HepG2 (cell line): ENCODE results near the gene CCSER2.

Source experiments
- ATF3 ChIP-seq: sonication (generic); formaldehyde crosslinking; IDR thresholded peaks from 2 replicates; pipeline ENCODE4 v1.4.0; 2020; ENCODE audit warnings: missing genetic modification reagents
- BCLAF1 ChIP-seq: fragments of 450-650 bp; IDR thresholded peaks from 2 replicates; pipeline ENCODE4 v1.6.1; 2017; ENCODE audit warnings: mild to moderate bottlenecking
- CHD2 ChIP-seq: IDR thresholded peaks from 2 replicates; pipeline ENCODE4 v1.6.1; 2011; ENCODE audit warnings: low read depth, low read length, improper control_type of control experiment
- GATAD1 ChIP-seq: IDR thresholded peaks from 2 replicates; pipeline ENCODE4 v1.6.1; 2016; ENCODE audit warnings: missing genetic modification reagents, missing compliant biosample characterization
- HCFC1 ChIP-seq: fragments of 150-350 bp; IDR thresholded peaks from 2 replicates; pipeline ENCODE4 v1.6.1; 2014; ENCODE audit warnings: low read depth, low read length
- HNRNPL ChIP-seq: fragments of 200-400 bp; formaldehyde crosslinking; IDR thresholded peaks from 2 replicates; pipeline ENCODE4 v1.6.1; 2017; ENCODE audit warnings: mild to moderate bottlenecking, low read depth, low read length
- KDM1A ChIP-seq: IDR thresholded peaks from 2 replicates; pipeline ENCODE4 v1.6.1; 2016; ENCODE audit warnings: missing compliant biosample characterization
- THAP7 ChIP-seq: sonication (generic); formaldehyde crosslinking; IDR thresholded peaks from 2 replicates; pipeline ENCODE4 v1.8.1; 2023; ENCODE audit warnings: mild to moderate bottlenecking, missing genetic modification reagents
- ZBTB1 ChIP-seq: sonication (generic); formaldehyde crosslinking; IDR thresholded peaks from 2 replicates; pipeline ENCODE4 v1.4.0; 2020; ENCODE audit warnings: missing genetic modification reagents, borderline replicate concordance
- ZNF329 ChIP-seq: sonication (generic); formaldehyde crosslinking; IDR thresholded peaks from 2 replicates; pipeline ENCODE4 v1.9.0; 2021; ENCODE audit warnings: low read depth, mild to moderate bottlenecking, missing genetic modification reagents
- ZNF644 ChIP-seq: IDR thresholded peaks from 2 replicates; pipeline ENCODE4 v1.6.1; 2016; ENCODE audit warnings: low read depth
- ZNF678 ChIP-seq: sonication (generic); formaldehyde crosslinking; IDR thresholded peaks from 2 replicates; pipeline ENCODE4 v1.4.0; 2020; ENCODE audit warnings: mild to moderate bottlenecking, missing genetic modification reagents
- TF ChIP-seq, protein P1 (sequence below): sonication (generic); formaldehyde crosslinking; IDR thresholded peaks from 2 replicates; pipeline ENCODE4 v1.5.0; 2020; ENCODE audit warnings: mild to moderate bottlenecking, missing genetic modification reagents, moderate library complexity
- TF ChIP-seq, protein P2 (sequence below): sonication (generic); formaldehyde crosslinking; IDR thresholded peaks from 2 replicates; pipeline ENCODE4 v1.5.1; 2020; ENCODE audit warnings: mild to moderate bottlenecking, missing genetic modification reagents, moderate library complexity

GRCh38 chr10:84404783-84405182 is 76.4 kb downstream of the CCSER2 start:
- TF ChIP-seq HCFC1 (no peak), BCLAF1 (no peak), ZBTB1 (CRISPR knock-in tag) (no peak), ZNF329 (CRISPR knock-in tag) (no peak), HNRNPL (no peak), ZNF678 (CRISPR knock-in tag) (no peak), GATAD1 (CRISPR knock-in tag) (no peak), ATF3 (CRISPR knock-in tag) (no peak), KDM1A (no peak), ZNF644 (CRISPR knock-in tag) (no peak), THAP7 (no peak), CHD2 (no peak)
- TF ChIP-seq, protein P1, sequence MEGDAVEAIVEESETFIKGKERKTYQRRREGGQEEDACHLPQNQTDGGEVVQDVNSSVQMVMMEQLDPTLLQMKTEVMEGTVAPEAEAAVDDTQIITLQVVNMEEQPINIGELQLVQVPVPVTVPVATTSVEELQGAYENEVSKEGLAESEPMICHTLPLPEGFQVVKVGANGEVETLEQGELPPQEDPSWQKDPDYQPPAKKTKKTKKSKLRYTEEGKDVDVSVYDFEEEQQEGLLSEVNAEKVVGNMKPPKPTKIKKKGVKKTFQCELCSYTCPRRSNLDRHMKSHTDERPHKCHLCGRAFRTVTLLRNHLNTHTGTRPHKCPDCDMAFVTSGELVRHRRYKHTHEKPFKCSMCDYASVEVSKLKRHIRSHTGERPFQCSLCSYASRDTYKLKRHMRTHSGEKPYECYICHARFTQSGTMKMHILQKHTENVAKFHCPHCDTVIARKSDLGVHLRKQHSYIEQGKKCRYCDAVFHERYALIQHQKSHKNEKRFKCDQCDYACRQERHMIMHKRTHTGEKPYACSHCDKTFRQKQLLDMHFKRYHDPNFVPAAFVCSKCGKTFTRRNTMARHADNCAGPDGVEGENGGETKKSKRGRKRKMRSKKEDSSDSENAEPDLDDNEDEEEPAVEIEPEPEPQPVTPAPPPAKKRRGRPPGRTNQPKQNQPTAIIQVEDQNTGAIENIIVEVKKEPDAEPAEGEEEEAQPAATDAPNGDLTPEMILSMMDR: no peak
- TF ChIP-seq, protein P2, sequence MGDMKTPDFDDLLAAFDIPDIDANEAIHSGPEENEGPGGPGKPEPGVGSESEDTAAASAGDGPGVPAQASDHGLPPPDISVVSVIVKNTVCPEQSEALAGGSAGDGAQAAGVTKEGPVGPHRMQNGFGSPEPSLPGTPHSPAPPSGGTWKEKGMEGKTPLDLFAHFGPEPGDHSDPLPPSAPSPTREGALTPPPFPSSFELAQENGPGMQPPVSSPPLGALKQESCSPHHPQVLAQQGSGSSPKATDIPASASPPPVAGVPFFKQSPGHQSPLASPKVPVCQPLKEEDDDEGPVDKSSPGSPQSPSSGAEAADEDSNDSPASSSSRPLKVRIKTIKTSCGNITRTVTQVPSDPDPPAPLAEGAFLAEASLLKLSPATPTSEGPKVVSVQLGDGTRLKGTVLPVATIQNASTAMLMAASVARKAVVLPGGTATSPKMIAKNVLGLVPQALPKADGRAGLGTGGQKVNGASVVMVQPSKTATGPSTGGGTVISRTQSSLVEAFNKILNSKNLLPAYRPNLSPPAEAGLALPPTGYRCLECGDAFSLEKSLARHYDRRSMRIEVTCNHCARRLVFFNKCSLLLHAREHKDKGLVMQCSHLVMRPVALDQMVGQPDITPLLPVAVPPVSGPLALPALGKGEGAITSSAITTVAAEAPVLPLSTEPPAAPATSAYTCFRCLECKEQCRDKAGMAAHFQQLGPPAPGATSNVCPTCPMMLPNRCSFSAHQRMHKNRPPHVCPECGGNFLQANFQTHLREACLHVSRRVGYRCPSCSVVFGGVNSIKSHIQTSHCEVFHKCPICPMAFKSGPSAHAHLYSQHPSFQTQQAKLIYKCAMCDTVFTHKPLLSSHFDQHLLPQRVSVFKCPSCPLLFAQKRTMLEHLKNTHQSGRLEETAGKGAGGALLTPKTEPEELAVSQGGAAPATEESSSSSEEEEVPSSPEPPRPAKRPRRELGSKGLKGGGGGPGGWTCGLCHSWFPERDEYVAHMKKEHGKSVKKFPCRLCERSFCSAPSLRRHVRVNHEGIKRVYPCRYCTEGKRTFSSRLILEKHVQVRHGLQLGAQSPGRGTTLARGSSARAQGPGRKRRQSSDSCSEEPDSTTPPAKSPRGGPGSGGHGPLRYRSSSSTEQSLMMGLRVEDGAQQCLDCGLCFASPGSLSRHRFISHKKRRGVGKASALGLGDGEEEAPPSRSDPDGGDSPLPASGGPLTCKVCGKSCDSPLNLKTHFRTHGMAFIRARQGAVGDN (CRISPR knock-in tag): no peak
